Trophoblast cell (in vitro differentiated cells and primary cell): ENCODE data around the gene PLXND1.

ENCODE experiments used
- DNase-seq, 2 donors: peaks; one replicate each; pipeline ENCODE4 v3.0.0-alpha.2; 2016
- H2AFZ ChIP-seq: 2 replicates; pipeline ENCODE4 v1.6.1; 2013; ENCODE audit warnings: low read length, moderate library complexity, mild to moderate bottlenecking; ENCODE audit not compliant: insufficient read depth, poor library complexity
- H2AK5ac ChIP-seq: 2 replicates; pipeline ENCODE4 v1.6.1; 2013; ENCODE audit warnings: mild to moderate bottlenecking, low read length
- H2BK120ac ChIP-seq: 2 replicates; pipeline ENCODE4 v1.6.1; 2013; ENCODE audit warnings: low read length, mild to moderate bottlenecking, moderate library complexity; ENCODE audit not compliant: insufficient read depth, poor library complexity
- H2BK12ac ChIP-seq: 2 replicates; pipeline ENCODE4 v1.6.1; 2013; ENCODE audit warnings: mild to moderate bottlenecking, low read length, moderate library complexity
- H2BK5ac ChIP-seq: 2 replicates; pipeline ENCODE4 v1.6.1; 2013; ENCODE audit warnings: low read length, low read depth, moderate library complexity, mild to moderate bottlenecking; ENCODE audit not compliant: poor library complexity
- H3K14ac ChIP-seq: 2 replicates; pipeline ENCODE4 v1.6.1; 2013; ENCODE audit warnings: mild to moderate bottlenecking, low read length
- H3K18ac ChIP-seq: 2 replicates; pipeline ENCODE4 v1.6.1; 2013; ENCODE audit warnings: mild to moderate bottlenecking, low read length
- H3K23ac ChIP-seq: 2 replicates; pipeline ENCODE4 v1.6.1; 2013; ENCODE audit warnings: low read length
- H3K27ac ChIP-seq: 2 replicates; pipeline ENCODE4 v1.5.1; 2013; ENCODE audit warnings: low read depth, mild to moderate bottlenecking, inconsistent platforms, low read length, moderate library complexity
- H3K27me3 ChIP-seq: 2 replicates; pipeline ENCODE4 v1.6.1; 2013; ENCODE audit warnings: inconsistent platforms, mild to moderate bottlenecking, low read length, moderate library complexity; ENCODE audit not compliant: insufficient read depth
- H3K36me3 ChIP-seq, 2 experiments: 1 replicate in 1 of 2; 2 replicates in 1 of 2; pipeline ENCODE4 v1.6.1; 2013; ENCODE audit warnings: low read length in 2 of 2, mild to moderate bottlenecking in 2 of 2, moderate library complexity in 1 of 2; ENCODE audit not compliant: insufficient read depth in 2 of 2, control insufficient read depth in 1 of 2
- H3K4ac ChIP-seq: 2 replicates; pipeline ENCODE4 v1.6.1; 2013; ENCODE audit warnings: low read depth, mild to moderate bottlenecking, low read length, moderate library complexity
- H3K4me1 ChIP-seq, 2 experiments: 1 replicate in 1 of 2; 2 replicates in 1 of 2; pipeline ENCODE4 v1.6.1; 2013; ENCODE audit warnings: low read length in 2 of 2, mild to moderate bottlenecking in 2 of 2, moderate library complexity in 1 of 2; ENCODE audit not compliant: insufficient read depth in 2 of 2, control insufficient read depth in 1 of 2
- H3K4me2 ChIP-seq: 2 replicates; pipeline ENCODE4 v1.6.1; 2013; ENCODE audit warnings: inconsistent platforms, mild to moderate bottlenecking, low read length, moderate library complexity
- H3K4me3 ChIP-seq: 2 replicates; pipeline ENCODE4 v1.5.1; 2013; ENCODE audit warnings: mild to moderate bottlenecking, low read depth, low read length, inconsistent platforms
- H3K79me1 ChIP-seq: one replicate; pipeline ENCODE4 v1.6.1; 2013; ENCODE audit warnings: low read length
- H3K79me2 ChIP-seq: 2 replicates; pipeline ENCODE4 v1.6.1; 2013; ENCODE audit warnings: low read length, mild to moderate bottlenecking; ENCODE audit not compliant: control insufficient read depth, insufficient read depth, poor library complexity
- H3K9ac ChIP-seq: 2 replicates; pipeline ENCODE4 v1.6.1; 2013; ENCODE audit warnings: mild to moderate bottlenecking, low read length
- H3K9me3 ChIP-seq: 2 replicates; pipeline ENCODE4 v1.6.1; 2013; ENCODE audit warnings: low read depth, mild to moderate bottlenecking, control low read depth, inconsistent platforms, low read length; ENCODE audit not compliant: insufficient read depth
- H4K12ac ChIP-seq: 2 replicates; pipeline ENCODE4 v1.6.1; 2013; ENCODE audit warnings: low read depth, mild to moderate bottlenecking, low read length, moderate library complexity
- H4K8ac ChIP-seq: 2 replicates; pipeline ENCODE4 v1.6.1; 2013; ENCODE audit warnings: low read depth, mild to moderate bottlenecking, low read length, moderate library complexity
- H4K91ac ChIP-seq: one replicate; pipeline ENCODE4 v1.6.1; 2013; ENCODE audit warnings: low read depth, mild to moderate bottlenecking, low read length, moderate library complexity
- WGBS: extraction: QIAGEN DNeasy Blood & Tissue Kit; methylation state at CpG from one replicate; pipeline ENCODE4 v1.1.7; 2013; ENCODE audit warnings: missing lambda C conversion rate; ENCODE audit not compliant: insufficient read length, insufficient coverage; ENCODE audit errors: extremely low coverage; 5-methylcytosine and 5-hydroxymethylcytosine counted together

Gene PLXND1

DNA sequence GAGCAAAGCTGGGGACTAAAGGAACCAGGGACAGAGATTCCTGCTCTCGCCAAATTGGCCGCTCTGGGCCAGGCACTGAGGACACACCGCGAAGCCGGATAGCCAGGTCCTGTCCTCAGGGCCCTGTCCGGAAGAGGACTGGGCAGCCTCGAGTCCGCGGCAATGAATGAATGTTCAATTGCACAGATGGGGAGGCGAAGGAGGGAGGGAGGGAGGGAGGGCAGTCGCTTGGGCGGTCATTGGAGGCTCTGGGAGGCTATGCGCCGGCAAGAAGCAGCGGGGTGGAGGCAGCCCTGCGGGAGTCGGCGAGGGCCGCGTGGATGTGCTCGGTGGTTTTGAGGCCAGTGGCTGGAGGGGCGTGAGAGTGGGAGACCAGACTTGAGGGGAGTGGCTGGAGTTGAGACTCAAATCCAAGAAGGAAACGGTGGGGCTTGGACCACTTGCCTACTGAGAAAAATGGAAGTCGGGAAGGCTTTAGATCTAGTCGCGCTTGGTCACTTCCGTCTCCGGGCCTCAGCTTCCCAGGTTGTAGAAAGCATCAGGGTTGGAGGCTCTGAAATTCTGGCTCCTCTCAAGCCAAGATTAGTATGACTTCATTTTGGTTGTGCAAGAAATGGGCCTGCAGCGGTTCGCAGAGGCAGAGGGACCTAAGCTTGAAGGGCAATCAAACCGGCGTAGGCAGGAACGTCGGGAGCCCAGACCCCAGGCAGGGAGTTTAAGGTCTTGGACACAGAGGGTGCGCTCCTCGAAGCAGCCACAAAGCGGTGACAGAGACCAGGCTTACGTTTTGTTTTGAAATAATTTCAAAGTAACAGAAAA, 21.1 kb upstream of the PLXND1 start:
- Histone ChIP-seq H3K27ac (peak overlapping the region; percentile 97), H3K4ac (peak overlapping the region; percentile 94), H2AFZ (peak overlapping the region; percentile 95), H2BK12ac (peak overlapping the region; percentile 88), H3K79me2 (peaks cover 9% of the 10 kb centered on the region), H2BK120ac (peak overlapping the region; percentile 98), H2AK5ac (peak overlapping the region; percentile 98), H3K4me2 (peak overlapping the region; percentile 78), H3K9ac (peak overlapping the region; percentile 86), H3K36me3 (no peaks in the 10 kb centered on the region), H2BK5ac (peak overlapping the region; percentile 95), H4K8ac (peak overlapping the region; percentile 98), H3K23ac (no peak overlapping the region), H3K79me1 (peaks cover 42% of the 10 kb centered on the region), H4K91ac (peak overlapping the region; percentile 100), H3K14ac (peak overlapping the region; percentile 98), H3K18ac (peak overlapping the region; percentile 98), H3K4me1 (peaks cover 32 to 41% of the 10 kb centered on the region in 2 experiments), H4K12ac (peak overlapping the region; percentile 94), H3K27me3 (no peaks in the 10 kb centered on the region), H3K9me3 (peaks cover 2% of the 10 kb centered on the region), H3K4me3 (peak overlapping the region; percentile 66)
- peak; percentile 98 for DNase-seq
- no CpG with 5 or more reads among the region's 38 CpGs for WGBS

DNA sequence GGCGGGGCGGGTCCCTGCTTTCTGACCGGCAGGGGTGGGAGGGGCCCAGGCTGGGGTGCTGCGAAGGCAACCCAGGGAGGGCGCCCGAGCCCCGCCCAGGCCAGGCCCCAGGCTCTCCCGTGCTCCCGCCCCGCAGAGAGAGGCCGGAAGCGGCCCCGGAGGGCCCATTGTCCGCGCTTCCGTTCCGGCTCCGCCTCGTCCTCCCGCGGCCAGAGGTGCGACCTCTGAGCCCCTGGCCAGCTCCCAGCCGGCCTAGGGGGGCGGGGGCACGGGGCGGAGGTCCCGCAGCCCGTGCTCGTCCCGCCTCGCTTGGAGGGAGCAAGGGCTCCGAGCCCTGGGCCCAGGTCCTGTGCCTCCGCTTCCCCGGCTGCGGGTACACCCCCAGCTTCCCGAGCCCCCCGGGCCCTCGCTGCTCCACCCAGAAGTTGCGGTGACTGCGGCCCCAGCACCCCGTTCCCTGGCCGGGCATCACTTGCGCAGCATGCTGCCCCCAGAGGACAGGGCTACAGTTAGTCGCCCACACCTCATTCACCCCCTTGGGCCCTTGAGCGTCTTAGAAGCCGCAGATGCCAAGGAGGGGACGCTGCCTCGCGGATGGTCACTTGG, 20.4 kb upstream of the PLXND1 start:
- Histone ChIP-seq H2BK12ac (peak overlapping the region; percentile 88), H2BK120ac (peak overlapping the region; percentile 97), H3K14ac (peak overlapping the region; percentile 98), H3K18ac (peak overlapping the region; percentile 97), H3K23ac (no peak overlapping the region), H3K4me2 (peak overlapping the region; percentile 78), H2AK5ac (peak overlapping the region; percentile 98), H2BK5ac (peak overlapping the region; percentile 95), H3K4ac (peak overlapping the region; percentile 94), H4K91ac (peak overlapping the region; percentile 100), H3K36me3 (no peaks in the 10 kb centered on the region), H3K27me3 (no peaks in the 10 kb centered on the region), H3K4me1 (peaks cover 36 to 40% of the 10 kb centered on the region in 2 experiments), H4K12ac (peak overlapping the region; percentile 94), H3K9me3 (peaks cover 4% of the 10 kb centered on the region), H3K4me3 (peak overlapping the region; percentile 66), H3K27ac (peak overlapping the region; percentile 97), H4K8ac (peak overlapping the region; percentile 98), H3K79me2 (peaks cover 7% of the 10 kb centered on the region), H3K79me1 (peaks cover 44% of the 10 kb centered on the region), H3K9ac (peak overlapping the region; percentile 86), H2AFZ (peak overlapping the region; percentile 95)
- peak; percentile 84 to 91 for DNase-seq
- no CpG with 5 or more reads among the region's 49 CpGs for WGBS

DNA sequence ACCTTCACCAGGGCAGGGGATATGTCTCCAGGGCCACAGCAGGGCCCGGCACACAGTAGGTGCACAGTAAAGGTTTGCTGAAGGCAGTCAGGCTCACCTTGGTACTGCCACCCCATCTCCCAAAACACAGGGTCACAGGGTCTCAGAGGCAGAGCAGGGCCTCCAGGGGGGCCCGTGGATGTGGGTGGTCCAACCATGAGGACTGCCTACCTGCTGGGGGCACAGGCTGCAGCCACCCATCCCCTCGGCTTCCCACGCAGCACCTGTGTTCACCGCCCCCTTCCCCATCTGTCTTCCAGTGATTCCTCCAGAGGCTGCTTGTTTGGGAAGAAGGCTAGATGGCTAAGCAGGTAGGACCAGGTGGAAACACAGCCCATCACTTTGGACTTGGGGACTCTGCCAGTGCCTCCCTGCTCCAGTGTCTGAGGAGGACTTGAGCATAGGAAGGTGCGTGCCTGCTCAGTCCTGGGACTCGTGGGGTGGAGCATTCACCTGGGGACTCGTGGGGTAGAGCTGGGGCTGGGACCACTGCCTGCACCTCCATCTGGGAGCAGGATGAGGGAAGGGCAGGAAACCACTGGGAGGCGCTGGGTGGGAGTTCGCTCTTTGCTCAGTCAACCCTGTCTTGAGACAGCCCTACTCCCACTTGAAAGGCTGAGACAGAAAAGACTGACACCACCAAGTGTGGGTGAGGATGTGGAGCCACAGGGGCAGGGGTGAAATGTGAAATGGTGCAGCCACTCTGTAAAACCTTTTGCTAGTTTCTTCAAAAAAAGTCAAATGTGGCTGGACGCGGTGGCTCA, 18.8 kb upstream of the PLXND1 start:
- H3K4me3 ChIP-seq = no peak overlapping the region
- H2BK12ac ChIP-seq = peak overlapping the region; percentile 45
- H3K9ac ChIP-seq = no peak overlapping the region
- peak overlapping the region; percentile 55 for H2BK120ac ChIP-seq
- peaks cover 5% of the 10 kb centered on the region for H3K9me3 ChIP-seq
- H4K91ac ChIP-seq = peak overlapping the region; percentile 61
- peak in 1 of 2 donors; percentile 16 for DNase-seq
- WGBS = no CpG with 5 or more reads among the region's 12 CpGs
- H3K23ac ChIP-seq = no peak overlapping the region
- H3K27me3 ChIP-seq = no peaks in the 10 kb centered on the region
- peaks cover 49% of the 10 kb centered on the region for H3K79me1 ChIP-seq
- H3K14ac ChIP-seq = peak overlapping the region; percentile 46
- H2AFZ ChIP-seq = peak overlapping the region; percentile 5
- H4K12ac ChIP-seq = no peak overlapping the region
- peak overlapping the region; percentile 20 for H4K8ac ChIP-seq
- H3K4ac ChIP-seq = peak overlapping the region; percentile 8
- peak overlapping the region; percentile 2 for H2BK5ac ChIP-seq
- H3K36me3 ChIP-seq = no peaks in the 10 kb centered on the region
- H3K18ac ChIP-seq = peak overlapping the region; percentile 46
- peak overlapping the region; percentile 78 for H3K27ac ChIP-seq
- peak overlapping the region; percentile 59 for H2AK5ac ChIP-seq
- peaks cover 40 to 45% of the 10 kb centered on the region in 2 experiments for H3K4me1 ChIP-seq
- H3K4me2 ChIP-seq = no peak overlapping the region
- H3K79me2 ChIP-seq = peaks cover 7% of the 10 kb centered on the region
